GM23338 (cell line): ENCODE results near the gene PGM1.

Source experiments
- CREB1 ChIP-seq: fragments of 250-450 bp; sonication (Bioruptor Pico); IDR thresholded peaks from 2 replicates; pipeline ENCODE4 v1.5.0; 2020; ENCODE audit warnings: low read depth, mild to moderate bottlenecking, moderate library complexity
- CTCF ChIP-seq, 2 experiments: fragments of 200-600 bp in 1 of 2; sonication (generic) in 1 of 2; conservative IDR thresholded peaks; 2 replicates each; pipeline versions ENCODE4 v1.5.1 to v1.6.1; 2016 to 2017; ENCODE audit warnings: antibody characterized with exemption in 2 of 2, low read depth in 2 of 2, mild to moderate bottlenecking in 2 of 2, moderate library complexity in 1 of 2
- ETS1 ChIP-seq: IDR thresholded peaks from 2 replicates; pipeline ENCODE4 v1.6.1; 2016; ENCODE audit warnings: antibody characterized with exemption
- EZH2 ChIP-seq: fragments of 200-600 bp; sonication (generic); IDR thresholded peaks from one replicate; pipeline ENCODE4 v1.8.0; 2017; ENCODE audit warnings: antibody characterized with exemption, mild to moderate bottlenecking, low read depth; ENCODE audit not compliant: unreplicated experiment
- EZH2phosphoT487 ChIP-seq: fragments of 200-600 bp; sonication (generic); IDR thresholded peaks from one replicate; pipeline ENCODE4 v1.8.1; 2018; ENCODE audit warnings: antibody characterized with exemption; ENCODE audit not compliant: unreplicated experiment
- JUNB ChIP-seq: IDR thresholded peaks from one replicate; pipeline ENCODE4 v1.6.1; 2016; ENCODE audit warnings: antibody characterized with exemption; ENCODE audit not compliant: unreplicated experiment
- POLR2AphosphoS5 ChIP-seq: IDR thresholded peaks from 2 replicates; pipeline ENCODE4 v1.6.1; 2016; ENCODE audit warnings: antibody characterized with exemption, low read depth
- REST ChIP-seq: IDR thresholded peaks from one replicate; pipeline ENCODE4 v1.6.1; 2018; ENCODE audit warnings: antibody characterized with exemption; ENCODE audit not compliant: unreplicated experiment
- STAT1 ChIP-seq: IDR thresholded peaks from one replicate; pipeline ENCODE4 v1.6.1; 2016; ENCODE audit warnings: antibody characterized with exemption; ENCODE audit not compliant: unreplicated experiment
- ZNF114 ChIP-seq: fragments of 250-450 bp; sonication (Bioruptor Pico); IDR thresholded peaks from 2 replicates; pipeline ENCODE4 v1.5.0; 2020; ENCODE audit warnings: mild to moderate bottlenecking, moderate library complexity

- TF ChIP-seq CTCF (conservative IDR thresholded peaks at IDR 0.05; ENCODE audit: low read depth in 2 of 2) (no peak), POLR2AphosphoS5 (no peak), EZH2phosphoT487 (no peak), JUNB (no peak), CREB1 (CRISPR knock-in tag) (no peak), REST (no peak), EZH2 (no peak), STAT1 (no peak), ZNF114 (CRISPR knock-in tag) (no peak), ETS1 (no peak)
Measured at GRCh38 chr1:63662841-63663240, 69.6 kb downstream of the PGM1 start.
